ENCODE results near the gene SCYGR5.

GRCh38 chr2:227701556-227701955 lies 35.0 kb downstream of the SCYGR5 start:
- TF ChIP-seq CTCF (IDR thresholded peaks at IDR 0.05), result no peak
- no peak for TF ChIP-seq POLR2A (IDR thresholded peaks at IDR 0.05)

Measured in body of pancreas (tissue), 4 donors.